Measurements from ENCODE around the gene OSBPL9.
A peak's percentile ranks its signal among the peaks of the same experiment; 100 is the strongest.

Gene OSBPL9, protein sequence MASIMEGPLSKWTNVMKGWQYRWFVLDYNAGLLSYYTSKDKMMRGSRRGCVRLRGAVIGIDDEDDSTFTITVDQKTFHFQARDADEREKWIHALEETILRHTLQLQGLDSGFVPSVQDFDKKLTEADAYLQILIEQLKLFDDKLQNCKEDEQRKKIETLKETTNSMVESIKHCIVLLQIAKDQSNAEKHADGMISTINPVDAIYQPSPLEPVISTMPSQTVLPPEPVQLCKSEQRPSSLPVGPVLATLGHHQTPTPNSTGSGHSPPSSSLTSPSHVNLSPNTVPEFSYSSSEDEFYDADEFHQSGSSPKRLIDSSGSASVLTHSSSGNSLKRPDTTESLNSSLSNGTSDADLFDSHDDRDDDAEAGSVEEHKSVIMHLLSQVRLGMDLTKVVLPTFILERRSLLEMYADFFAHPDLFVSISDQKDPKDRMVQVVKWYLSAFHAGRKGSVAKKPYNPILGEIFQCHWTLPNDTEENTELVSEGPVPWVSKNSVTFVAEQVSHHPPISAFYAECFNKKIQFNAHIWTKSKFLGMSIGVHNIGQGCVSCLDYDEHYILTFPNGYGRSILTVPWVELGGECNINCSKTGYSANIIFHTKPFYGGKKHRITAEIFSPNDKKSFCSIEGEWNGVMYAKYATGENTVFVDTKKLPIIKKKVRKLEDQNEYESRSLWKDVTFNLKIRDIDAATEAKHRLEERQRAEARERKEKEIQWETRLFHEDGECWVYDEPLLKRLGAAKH

DNA sequence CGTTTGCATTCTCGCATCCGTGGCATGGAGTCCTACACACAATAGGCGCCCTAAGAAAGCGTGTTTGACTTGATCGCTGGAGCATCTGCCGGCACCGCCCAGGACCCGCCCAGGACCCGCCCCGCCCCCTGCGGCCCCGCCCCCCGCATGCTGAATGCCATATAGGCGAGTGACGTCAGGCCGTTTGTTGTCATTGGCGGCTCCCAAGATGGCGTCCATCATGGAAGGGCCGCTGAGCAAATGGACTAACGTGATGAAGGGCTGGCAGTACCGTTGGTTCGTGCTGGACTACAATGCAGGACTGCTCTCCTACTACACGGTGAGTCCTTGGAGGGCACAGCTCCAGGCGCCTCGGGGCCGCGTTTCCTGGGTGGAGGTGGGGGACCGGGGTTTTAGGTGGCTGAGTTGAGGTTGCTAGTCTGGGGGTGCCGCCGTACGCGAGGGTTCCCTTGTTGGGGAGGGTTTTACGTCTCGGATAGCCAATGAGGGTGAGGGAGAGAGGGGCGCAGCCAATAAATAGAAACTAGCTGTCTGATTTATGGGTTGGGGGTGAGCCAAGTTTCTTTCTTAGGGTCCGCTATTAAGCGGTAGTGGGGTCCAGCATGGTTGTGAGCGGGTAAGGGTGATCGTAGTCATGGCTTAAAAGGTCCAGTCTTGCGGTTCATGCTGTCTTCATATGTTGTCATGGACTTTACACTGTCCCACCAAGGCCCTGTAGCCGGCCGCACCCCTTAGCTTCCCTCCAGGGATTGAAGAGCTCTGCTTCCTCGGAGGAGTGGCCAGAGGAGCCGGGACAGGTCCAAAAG is at the start of gene OSBPL9:
TSS of gene OSBPL9 (plus strand) at position 190 of the 806 bp plus-strand sequence. CDS start at position 209, 19 bp downstream.
- DNase-seq = peak; percentile 91

DNA sequence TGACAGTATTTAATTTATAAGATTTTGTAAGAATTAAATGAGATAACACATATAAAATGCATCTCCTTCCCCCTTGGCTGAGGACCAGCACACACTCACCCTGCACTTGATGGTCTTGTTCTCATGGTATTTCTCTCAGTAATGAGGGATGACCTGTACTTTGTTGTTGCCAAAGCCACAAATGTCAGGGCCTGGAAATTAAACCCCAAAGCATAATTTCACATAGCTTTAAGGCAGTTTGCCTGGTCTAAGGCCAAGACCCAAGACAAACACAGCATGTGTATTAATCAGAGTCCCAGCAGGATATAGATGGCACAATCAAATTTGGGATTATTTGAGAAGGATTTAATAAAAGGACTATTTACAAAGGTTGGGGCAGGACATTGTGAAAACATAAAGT is 49.2 kb upstream of the OSBPL9 start:
- peak; percentile 23 for DNase-seq

DNA sequence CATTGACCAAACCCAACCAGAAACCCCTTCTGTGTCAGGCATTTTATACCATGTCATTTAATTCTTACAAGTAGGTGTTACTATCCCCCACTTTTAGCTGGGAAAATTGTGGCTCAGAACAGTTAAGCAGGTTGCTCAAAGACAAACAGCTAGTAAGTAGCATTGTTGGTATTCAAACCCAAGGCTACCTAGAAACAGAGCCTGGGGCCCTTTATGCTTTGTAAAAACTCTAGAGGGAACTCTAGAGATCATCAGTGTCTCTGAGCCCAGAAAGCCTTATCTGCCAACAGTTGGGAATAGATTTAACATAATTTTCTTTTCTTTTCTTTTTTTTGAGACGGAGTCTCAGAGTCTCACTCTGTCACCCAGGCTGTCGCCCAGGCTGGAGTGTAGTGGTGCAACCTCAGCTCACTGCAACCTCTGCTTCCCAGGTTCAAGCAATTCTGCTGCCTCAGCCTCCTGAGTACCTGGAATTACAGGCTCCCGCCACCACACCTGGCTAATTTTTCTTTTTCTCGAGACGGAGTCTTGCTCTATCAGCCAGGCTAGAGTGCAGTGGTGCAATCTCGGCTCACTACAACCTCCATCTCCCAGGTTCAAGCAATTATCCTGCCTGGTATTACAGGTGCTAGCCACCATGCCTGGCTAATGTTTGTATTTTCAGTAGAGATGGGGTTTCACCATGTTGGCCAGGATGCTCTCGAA is 48.5 kb upstream of the OSBPL9 start:
- DNase-seq = no peak

DNA sequence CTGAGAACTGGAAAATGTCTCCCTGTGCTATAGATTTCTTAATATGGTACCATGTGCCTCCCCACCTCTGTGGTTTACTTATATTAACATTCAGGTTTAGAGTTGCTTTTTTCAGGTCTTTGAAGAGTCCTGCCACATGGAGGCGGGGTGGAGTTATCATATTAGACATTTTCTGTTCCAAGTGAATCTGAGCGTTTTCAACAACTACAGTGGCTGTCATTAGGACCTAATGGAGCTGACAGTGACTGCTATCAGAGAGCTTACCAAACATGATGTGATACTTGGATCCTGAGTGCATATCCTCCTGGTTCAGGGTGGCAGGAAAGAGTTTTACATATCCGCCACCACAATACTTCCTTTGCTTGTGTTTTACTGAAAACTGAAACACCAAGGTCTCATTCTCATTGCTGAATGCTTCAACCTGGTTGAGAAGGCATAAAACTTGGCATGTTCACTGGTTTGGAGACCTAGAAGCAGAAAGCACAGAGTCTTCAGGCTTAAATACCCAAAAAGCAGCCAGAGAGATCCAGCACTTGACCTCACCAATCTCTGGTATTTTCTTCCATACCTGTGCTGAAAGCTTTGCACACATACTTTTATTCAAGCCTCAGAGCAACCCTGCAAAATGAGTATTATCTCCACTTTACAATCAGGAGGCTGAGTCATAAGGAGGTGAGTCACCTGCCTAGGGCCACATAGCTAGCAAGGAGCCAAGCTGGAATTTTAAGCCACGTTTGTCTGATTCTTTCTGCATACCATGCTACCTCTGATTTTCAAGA is 47.4 kb upstream of the OSBPL9 start:
- peak; percentile 8 for DNase-seq

DNA sequence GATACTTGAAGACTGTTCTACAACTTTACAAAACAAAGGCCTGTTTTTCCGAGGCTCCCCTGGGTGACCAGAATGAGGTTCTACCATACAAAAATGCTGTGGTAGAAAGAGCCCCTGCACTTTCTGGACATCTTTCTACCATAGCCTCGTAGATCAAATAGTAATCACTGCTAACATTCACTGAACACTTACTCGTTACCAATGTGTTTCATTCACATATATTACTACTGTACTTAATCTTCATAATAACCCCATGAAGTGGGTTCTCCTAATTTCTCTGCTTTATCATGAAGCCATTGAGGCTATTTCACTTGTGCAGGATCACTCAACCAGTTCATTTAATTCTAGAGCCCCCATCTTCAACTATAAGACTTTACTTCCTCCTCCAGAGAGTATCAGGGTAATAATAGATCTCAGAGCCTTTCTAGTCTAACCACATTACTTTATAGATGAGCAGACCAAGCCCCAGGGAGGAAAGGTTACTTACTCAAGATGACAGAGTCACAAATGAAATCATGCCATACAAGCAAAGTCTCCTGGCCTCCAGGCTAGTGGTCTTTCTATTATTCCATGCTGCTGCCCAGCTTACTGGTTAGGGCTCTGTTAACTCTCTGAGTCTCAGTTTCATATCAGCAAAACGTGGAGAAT is 46.7 kb upstream of the OSBPL9 start:
- no peak for DNase-seq

DNA sequence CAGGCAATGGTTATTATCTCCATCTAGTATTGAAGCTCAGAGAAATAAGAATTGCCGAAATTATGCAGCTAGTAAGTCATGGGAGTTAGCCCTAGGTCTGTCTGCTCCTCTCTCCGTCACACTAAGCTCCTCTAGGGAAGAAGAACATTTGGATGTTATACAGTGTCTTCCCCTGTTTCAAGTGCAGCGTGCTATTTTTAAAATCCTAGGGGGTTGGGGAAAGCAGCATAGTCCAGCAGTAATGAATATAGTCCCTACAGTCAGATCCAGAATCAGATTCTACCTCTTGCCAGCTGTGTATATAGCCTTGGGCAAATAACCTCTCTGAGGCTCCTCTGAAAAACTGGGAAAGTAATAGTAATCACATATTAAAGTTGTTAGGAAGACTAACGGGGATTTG is 44.5 kb upstream of the OSBPL9 start:
- DNase-seq = no peak

DNA sequence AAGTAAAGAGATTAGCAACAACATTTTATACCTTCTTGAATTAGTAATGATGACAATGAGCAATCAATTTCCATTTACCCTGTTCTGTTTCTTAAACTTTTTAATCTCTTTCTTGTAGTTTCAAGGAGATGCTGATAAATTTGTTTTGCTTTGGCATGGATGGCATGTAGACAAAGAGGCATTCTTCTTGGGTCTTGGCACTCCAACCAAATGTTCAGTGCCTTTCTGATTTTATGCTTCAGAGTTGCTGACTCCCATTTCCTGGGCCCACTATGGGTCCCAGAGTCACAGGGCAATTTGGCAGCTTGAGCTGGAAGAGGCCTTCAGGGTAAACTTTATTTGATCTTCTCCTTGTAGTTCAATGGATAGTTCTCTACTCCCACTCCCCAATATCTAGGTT is 42.1 kb upstream of the OSBPL9 start:
- DNase-seq = no peak

DNA sequence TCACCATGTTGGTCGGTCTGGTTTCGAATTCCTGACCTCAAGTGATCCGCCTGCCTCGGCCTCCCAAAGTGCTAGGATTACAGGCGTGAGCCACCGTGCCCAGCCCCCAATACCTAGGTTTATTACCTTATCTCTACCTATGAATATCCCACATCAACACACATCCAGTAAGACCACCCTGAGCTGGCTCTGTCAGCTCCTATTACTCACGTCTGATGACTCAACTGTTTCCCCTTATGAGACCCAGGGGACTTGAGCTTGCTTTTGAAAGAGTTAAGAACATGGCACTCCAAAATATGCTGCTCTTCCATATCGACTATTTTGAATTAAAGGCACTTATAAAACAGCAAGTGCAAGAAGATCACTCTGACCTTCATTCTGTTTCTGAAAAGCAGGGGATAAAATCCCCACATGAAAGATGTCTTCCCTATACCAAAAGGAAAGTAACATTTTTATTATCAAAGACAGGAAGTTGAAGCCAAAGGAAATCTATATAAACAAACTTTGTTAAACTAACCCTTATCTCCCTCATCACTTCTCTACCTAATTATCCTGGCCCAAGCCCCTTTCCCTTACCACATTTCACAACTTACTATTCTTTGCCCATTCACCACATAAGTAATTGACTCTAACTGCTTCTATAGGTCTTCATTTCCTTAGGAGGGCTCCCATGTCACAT is 41.3 kb upstream of the OSBPL9 start:
- DNase-seq = no peak

DNA sequence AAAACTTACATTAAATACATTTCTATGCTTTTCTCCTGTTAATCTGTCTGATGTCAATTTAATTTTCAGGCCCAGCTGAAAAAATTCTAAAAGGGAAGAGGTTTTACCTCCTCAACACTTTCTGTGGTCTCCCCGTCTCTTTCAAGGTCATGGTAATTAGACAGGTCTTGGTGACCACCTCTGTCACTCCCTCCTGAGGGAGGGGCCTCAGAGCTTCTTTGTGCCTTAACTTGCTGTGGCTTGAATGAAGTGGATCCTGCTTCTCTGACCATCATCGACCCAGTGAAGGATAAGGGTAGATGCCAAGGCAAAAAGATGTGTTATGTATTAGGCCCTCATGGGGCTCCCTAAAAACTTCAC is 40.8 kb upstream of the OSBPL9 start:
- no peak for DNase-seq

DNA sequence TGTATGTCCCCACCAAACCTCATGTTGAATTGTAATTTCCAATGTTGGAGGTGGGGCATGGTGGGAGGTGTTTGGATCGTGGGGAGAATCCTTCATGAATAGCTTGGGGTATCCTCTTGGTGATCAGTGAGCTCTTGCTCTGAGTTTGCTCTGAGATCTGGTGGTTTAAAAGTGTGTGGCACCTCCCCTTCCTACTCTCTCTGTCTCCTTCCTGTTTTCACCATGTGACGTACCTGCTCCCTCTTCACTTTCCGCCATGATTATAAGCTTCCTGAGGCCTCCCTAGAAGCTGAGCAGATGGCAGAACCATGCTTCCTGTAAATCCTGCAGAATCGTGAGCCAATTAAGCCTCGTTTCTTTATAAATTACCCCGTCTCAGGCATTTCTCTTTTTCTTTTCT is 40.0 kb upstream of the OSBPL9 start:
- DNase-seq = no peak

DNA sequence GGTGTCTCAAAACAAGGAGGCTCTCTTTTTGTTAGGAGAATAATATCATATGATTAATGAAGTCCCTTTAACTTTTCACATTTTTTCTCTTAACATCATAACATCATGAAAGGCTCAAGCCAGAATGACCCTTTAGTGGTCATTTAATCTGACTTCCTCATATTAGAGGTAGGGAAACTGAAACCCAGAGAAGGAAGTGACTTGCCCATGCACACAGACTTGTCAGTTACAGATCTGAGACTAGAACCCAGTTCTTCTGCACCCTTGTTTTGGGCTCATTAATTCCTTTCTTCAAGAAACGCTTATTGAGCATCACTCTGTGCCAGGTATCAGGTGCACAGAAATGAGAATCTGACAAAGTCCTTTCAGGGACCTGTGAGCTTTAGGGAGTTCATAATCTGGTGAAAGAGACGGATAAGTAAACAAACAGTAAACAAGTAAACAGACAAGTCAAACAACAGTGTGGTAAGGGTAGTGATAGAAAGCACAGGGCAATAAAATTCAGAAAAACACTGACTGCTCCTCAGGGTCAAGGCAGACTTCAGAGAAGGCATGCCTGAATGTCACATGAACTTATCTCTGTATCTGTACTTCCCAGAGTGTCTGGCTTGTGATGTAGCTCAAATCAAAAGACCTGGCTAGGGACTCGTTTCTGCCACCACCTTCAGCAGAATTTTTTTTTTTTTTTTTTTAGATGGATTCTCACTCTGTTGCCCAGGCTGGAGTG is 38.3 kb upstream of the OSBPL9 start:
- no peak for DNase-seq

DNA sequence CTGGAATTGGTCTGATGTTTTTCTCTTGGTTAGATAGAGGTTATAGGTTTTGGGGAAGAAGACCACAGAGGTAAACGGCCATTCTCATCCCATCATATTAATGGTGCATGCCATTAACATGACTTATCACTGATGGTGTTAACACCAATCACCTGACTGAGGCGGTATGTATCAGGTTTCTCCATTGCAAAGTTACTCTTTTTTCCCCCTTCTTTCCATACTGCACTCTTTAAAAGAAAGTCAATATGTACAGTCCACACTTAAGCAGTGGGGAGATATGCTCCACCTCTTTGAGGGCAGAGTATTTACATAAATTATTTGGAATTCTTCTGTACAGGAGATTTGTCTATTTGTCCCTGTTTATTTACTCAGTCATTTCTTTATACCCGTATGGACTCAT is 35.7 kb upstream of the OSBPL9 start:
- no peak for DNase-seq

DNA sequence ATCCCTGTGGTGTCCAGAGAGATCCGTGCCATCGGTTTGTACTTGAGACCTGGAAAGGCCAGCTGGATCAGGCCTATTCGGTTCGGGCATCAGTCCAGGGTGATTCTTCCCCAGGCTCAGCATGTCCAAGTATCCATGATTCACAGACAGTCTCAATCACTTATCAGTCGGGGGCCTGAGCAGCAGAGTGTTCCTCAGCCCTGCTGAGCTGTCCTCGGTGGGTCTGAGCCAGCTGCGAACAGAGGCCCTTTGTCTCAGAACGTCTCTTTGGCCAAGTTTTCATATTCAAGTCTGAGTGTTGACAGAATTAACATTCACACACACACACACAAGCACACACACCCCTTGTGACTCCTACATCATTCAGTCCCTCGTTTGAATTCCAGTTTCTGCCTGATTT is 33.4 kb upstream of the OSBPL9 start:
- no peak for DNase-seq

DNA sequence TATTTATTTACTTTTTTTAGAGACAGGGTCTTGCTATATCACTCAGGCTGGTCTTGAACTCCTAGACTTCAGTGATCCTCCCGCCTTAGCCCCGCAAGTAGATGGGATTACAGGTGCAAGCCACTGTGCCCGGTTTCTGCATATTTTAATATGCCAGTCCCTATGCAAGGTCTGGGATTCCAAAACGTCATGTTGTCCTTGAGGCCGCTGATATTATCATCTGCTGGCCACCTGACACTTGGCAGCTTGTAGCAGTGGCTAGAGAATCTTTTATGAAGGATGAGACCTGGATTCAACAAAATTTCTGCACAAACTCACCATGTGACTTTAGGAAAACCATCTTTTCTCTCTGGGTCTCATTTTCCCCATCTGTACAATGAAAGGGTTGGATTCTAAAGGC is 32.9 kb upstream of the OSBPL9 start:
- DNase-seq = no peak

DNA sequence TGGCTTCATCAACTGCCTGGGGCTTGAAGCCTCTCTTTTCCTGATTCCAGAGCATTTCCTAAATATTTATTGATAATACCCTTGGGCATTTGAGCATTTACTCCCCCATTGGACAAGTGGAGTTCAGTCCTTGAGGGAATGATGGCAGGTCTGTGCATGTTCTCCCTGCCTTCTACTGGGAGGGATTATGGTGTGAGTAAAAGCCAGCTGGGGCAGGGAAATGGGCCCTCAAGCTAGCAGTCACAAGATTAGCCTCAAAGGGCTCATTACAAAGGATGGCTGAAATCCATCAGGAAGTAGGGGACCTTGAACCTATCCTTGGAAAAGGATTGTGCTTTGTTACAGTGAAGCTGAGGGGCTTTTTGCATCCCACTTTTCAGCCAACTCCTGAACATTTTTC is 24.2 kb upstream of the OSBPL9 start:
- DNase-seq = peak; percentile 5

DNA sequence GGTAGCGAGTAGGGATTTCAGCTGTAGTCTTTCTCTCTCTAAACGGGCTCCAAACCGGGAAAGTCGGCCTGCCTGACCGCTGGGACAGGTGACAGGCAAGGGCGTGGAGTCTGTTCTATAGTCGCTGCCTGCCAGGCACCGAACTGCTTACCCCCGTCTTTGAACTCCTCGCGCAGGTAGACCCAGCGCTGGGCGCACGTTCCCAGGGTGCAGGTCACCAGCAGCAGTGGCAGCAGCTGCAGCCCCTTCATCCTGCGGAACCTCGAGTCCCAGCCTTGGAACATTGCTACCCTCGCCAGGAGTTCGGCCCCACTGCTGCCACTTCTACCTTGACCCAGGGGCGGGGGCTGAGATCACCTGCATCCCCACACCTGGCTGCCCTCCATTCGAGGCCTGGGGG is 22.2 kb upstream of the OSBPL9 start:
- no peak for DNase-seq

DNA sequence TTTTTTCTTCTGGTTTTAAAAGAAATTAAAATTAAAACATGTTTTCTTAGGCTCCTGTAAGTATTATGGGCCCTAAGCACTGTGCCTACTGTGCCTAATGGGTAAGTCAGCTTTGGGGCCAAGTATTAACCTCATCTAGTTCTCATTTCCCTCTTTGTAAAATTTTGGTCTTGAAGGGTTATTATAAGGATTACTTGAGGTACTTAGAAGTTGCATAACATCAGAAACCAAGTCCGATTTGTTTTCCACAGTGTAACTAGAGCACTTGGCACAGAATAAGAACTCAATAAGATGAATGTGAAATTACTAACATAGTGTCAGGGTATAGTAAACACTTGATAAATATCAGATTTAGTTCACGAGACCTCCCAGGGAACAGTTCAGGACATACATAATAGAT is 16.4 kb upstream of the OSBPL9 start:
- no peak for DNase-seq

DNA sequence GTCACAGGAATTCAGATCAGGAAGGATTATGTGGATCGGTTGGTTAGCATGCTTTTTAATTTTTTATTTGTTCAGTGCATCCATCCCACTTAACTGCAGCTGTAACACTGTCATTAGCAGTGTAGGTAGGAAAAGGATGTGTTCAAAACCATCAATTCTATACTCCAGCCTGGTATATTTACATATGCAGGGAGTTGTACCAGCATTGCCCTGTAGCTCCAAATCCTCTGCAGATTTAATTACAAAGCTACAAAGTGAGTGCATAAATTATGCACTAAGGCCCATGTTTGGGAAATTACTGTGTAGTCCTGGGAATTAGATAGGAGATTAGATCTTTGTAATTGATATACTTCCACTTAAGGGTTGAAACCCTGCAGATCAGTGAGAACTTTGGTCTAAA is 15.9 kb upstream of the OSBPL9 start:
- peak; percentile 60 for DNase-seq

DNA sequence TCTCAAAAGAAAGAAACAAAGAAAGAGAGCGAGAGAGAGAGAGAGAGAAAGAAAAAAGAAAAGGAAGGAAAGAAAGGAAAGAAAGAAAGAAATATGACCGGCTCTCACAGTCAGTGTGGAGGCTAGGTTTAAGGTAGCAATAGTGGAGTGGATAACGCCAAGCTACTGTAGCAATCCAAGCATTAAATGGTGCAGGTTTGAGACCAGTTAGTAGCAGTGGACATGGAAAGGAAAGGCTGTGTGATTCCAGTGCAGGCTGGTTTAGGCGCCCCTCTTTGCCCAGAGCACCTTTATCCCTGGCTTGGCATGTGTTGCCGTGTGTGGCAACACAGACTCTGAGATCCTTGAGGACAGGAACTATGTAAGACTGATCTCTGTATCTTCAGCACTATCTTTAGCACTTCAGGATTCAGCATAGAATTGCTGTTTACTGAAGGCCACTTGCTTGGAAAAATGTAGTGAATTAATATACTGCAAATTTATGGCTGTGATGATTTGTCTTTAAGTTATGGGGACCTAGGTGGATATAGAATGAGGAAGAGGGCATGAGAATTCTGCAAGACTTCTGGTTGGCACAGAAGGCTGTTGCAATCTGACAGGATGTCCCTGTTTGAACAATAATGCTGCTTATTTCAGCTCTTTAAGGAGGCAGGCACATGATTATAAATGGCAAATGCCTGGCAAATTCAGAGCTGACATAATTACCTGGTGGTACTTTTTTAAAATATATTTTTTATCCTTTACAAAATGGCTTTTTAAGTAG is 10.8 kb upstream of the OSBPL9 start:
- no peak for DNase-seq

DNA sequence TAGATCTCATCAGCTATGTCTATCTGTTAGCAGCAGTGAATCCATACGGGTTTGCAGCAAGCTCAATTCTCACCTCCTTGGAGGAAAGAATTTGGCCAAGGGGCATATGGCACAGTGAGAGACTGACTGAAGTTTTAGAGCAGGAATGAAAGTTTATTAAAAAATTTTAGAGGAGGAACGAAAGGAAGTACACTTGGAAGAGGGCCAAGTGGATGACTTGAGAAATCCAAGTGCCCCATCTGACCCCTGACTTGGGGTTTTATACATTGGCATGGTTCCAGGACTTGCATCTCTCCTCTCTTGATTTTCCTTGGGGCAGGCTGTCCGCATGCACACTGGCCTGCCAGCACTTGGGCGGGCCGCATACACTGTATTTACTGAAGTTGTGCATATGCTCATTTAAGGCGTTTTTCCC is 9.2 kb upstream of the OSBPL9 start:
- DNase-seq = peak; percentile 1
